Panc1 (cell line): ENCODE results near the gene FXYD3. TPM values are rescaled to one million over a fixed set of nuclear protein-coding genes. Genes with fewer than 3 reads are reported as not detected.

Source experiments
- ATAC-seq: fragments of 200-7000 bp; cut with Tn5 transposase; 2 replicates; pipeline ENCODE4 v1.9.1; 2020; ENCODE audit warnings: mild to moderate bottlenecking, moderate library complexity
- BruUV-seq: library from RNA; stranded (reverse); fragments of 400-500 nt; replicated peaks from 2 replicates; lab custom pipeline; 2021; lab: Mats Ljungman, UMichigan
- CTCF ChIA-PET: fragments of 300-600 bp; sonication (Branson Sonifier 250); formaldehyde crosslinking; loops from one replicate; lab custom pipeline; 2022; ENCODE audit warnings: antibody characterized with exemption; lab: Charles Lee
- POLR2A ChIA-PET: fragments of 300-600 bp; sonication (Branson Sonifier 250); formaldehyde crosslinking; loops from one replicate; lab custom pipeline; 2022; ENCODE audit warnings: antibody characterized with exemption; lab: Charles Lee
- DNase-seq: peaks from one replicate; pipeline ENCODE4 v3.0.0-alpha.2; 2010; ENCODE audit warnings: low read depth, low spot score
- H3K27ac ChIP-seq: 2 replicates; pipeline ENCODE4 v1.5.1; 2011; ENCODE audit warnings: mild to moderate bottlenecking, low read length, inconsistent platforms
- H3K27me3 ChIP-seq: fragments of 200-500 bp; sonication (Bioruptor generic); 2 replicates; pipeline ENCODE4 v1.6.0; 2014; ENCODE audit warnings: low read length, inconsistent platforms; ENCODE audit not compliant: control insufficient read depth, insufficient read depth
- H3K36me3 ChIP-seq: fragments of 200-500 bp; sonication (Bioruptor generic); 2 replicates; pipeline ENCODE4 v1.5.1; 2014; ENCODE audit warnings: inconsistent platforms, mild to moderate bottlenecking, low read length, moderate library complexity; ENCODE audit not compliant: control insufficient read depth, insufficient read depth
- H3K4me1 ChIP-seq: 2 replicates; pipeline ENCODE4 v1.5.1; 2011; ENCODE audit warnings: inconsistent platforms, mild to moderate bottlenecking, low read length, moderate library complexity; ENCODE audit not compliant: control insufficient read depth, insufficient read depth
- H3K4me3 ChIP-seq, 2 experiments: 2 replicates each; pipeline ENCODE4 v1.5.1; 2011 to 2012; ENCODE audit warnings: low read depth in 2 of 2, low read length in 2 of 2, mild to moderate bottlenecking in 2 of 2, inconsistent platforms in 1 of 2, moderate library complexity in 1 of 2
- H3K9me3 ChIP-seq: fragments of 200-500 bp; sonication (Bioruptor generic); 2 replicates; pipeline ENCODE4 v1.5.1; 2014; ENCODE audit warnings: low read depth, mild to moderate bottlenecking, inconsistent platforms, low read length, moderate library complexity; ENCODE audit not compliant: control insufficient read depth, insufficient read depth
- POLR2AphosphoS5 ChIP-seq: IDR thresholded peaks from 2 replicates; pipeline ENCODE4 v1.6.1; 2012; ENCODE audit warnings: mild to moderate bottlenecking, low read depth, low read length, moderate library complexity
- SIN3A ChIP-seq: IDR thresholded peaks from 2 replicates; pipeline ENCODE4 v1.6.1; 2012; ENCODE audit warnings: low read depth, mild to moderate bottlenecking, low read length, moderate library complexity, borderline replicate concordance; ENCODE audit not compliant: insufficient read depth
- TCF7L2 ChIP-seq: IDR thresholded peaks from 2 replicates; pipeline ENCODE4 v1.6.1; 2011; ENCODE audit warnings: mild to moderate bottlenecking, low read depth, low read length, inconsistent platforms
- in situ Hi-C: cut with HindIII; loops from 2 replicates; pipeline ENCODE4 v1.10.0; 2016; ENCODE audit warnings: low sequenced_read_pairs, low pct_unique_long_range_greater_than_20kb
- intact Hi-C: fragments of 100-400 bp; cut with micrococcal nuclease; formaldehyde crosslinking; loops from one replicate; pipeline ENCODE4 v1.10.0; 2022; ENCODE audit not compliant: unreplicated experiment
- total RNA-seq: library from RNA; stranded (reverse); gene quantifications from one replicate; pipeline ENCODE4 v1.2.1, GENCODE V29; 2021; ENCODE audit not compliant: unreplicated experiment
- TF ChIP-seq, protein P1 (sequence below), 2 experiments: IDR thresholded peaks; 2 replicates each; pipeline ENCODE4 v1.6.1; 2011 to 2012; ENCODE audit warnings: low read depth in 2 of 2, control low read depth in 1 of 2, low read length in 1 of 2, mild to moderate bottlenecking in 1 of 2, moderate library complexity in 1 of 2; ENCODE audit not compliant: insufficient read depth in 1 of 2
- TF ChIP-seq, protein P2 (sequence below): fragments of 450-650 bp; IDR thresholded peaks from 2 replicates; pipeline ENCODE4 v1.5.1; 2017; ENCODE audit warnings: mild to moderate bottlenecking

FXYD3 gene
- total RNA-seq, 1 experiment from 2014 or later, result not detected

DNA sequence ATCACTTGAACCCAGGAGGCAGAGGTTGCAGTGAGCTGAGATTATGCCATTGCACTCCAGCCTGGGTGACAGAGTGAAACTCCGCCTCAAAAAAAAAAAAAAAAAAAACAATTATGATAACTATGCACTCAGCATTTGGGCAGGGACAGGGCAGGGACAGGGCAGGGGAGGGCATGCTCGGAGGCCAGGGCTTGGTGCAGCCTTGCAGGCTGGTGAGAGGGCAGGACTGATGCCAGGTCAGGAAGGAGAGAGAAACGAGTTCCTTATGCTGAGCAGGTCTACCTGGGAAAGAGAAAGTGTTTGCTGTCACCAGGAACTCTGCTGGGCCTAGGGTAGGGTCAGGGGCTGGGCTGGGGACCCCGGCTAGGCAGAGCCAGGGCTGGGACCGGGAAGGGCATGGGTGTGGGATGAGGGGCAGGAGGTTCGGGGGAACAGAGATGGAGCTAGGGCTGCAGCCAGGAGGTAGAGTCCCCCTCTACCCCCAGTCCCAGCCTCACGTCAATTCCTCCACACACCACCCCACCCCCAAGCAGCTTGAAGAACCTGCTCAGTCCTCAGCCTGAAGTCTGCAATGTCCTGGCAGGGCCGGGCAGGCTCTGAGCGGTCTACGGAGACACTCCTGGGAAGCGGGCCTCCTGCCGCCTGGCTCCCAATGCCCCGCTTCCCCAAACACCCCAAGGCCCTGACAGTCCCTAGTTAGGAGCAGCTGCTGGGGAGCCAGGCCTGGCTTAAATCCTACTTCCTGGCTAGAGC lies 2.8 kb downstream of the FXYD3 start:
- no peaks in the 10 kb centered on the region for H3K9me3 ChIP-seq
- ChIA-PET CTCF (interaction anchor here (0.7 kb wide), 1 partner anchor 236 kb away, joined by 8 read pairs; no protein-coding TSS in a partner anchor), POLR2A (no interaction called here)
- intact Hi-C loops, result no loop called here
- in situ Hi-C loops, result no loop called here
- TF ChIP-seq SIN3A (no peak), TCF7L2 (no peak), POLR2AphosphoS5 (no peak)
- TF ChIP-seq, protein P1, sequence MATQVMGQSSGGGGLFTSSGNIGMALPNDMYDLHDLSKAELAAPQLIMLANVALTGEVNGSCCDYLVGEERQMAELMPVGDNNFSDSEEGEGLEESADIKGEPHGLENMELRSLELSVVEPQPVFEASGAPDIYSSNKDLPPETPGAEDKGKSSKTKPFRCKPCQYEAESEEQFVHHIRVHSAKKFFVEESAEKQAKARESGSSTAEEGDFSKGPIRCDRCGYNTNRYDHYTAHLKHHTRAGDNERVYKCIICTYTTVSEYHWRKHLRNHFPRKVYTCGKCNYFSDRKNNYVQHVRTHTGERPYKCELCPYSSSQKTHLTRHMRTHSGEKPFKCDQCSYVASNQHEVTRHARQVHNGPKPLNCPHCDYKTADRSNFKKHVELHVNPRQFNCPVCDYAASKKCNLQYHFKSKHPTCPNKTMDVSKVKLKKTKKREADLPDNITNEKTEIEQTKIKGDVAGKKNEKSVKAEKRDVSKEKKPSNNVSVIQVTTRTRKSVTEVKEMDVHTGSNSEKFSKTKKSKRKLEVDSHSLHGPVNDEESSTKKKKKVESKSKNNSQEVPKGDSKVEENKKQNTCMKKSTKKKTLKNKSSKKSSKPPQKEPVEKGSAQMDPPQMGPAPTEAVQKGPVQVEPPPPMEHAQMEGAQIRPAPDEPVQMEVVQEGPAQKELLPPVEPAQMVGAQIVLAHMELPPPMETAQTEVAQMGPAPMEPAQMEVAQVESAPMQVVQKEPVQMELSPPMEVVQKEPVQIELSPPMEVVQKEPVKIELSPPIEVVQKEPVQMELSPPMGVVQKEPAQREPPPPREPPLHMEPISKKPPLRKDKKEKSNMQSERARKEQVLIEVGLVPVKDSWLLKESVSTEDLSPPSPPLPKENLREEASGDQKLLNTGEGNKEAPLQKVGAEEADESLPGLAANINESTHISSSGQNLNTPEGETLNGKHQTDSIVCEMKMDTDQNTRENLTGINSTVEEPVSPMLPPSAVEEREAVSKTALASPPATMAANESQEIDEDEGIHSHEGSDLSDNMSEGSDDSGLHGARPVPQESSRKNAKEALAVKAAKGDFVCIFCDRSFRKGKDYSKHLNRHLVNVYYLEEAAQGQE (IDR thresholded peaks at IDR 0.05; ENCODE audit: insufficient read depth in 1 of 2, low read depth in 2 of 2, low read length in 1 of 2), result no peak
- TF ChIP-seq, protein P2, sequence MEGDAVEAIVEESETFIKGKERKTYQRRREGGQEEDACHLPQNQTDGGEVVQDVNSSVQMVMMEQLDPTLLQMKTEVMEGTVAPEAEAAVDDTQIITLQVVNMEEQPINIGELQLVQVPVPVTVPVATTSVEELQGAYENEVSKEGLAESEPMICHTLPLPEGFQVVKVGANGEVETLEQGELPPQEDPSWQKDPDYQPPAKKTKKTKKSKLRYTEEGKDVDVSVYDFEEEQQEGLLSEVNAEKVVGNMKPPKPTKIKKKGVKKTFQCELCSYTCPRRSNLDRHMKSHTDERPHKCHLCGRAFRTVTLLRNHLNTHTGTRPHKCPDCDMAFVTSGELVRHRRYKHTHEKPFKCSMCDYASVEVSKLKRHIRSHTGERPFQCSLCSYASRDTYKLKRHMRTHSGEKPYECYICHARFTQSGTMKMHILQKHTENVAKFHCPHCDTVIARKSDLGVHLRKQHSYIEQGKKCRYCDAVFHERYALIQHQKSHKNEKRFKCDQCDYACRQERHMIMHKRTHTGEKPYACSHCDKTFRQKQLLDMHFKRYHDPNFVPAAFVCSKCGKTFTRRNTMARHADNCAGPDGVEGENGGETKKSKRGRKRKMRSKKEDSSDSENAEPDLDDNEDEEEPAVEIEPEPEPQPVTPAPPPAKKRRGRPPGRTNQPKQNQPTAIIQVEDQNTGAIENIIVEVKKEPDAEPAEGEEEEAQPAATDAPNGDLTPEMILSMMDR, result no peak
- H3K4me1 ChIP-seq, result no peaks in the 10 kb centered on the region
- no TSS peak for BruUV-seq
- H3K36me3 ChIP-seq, result no peaks in the 10 kb centered on the region
- no peak for ATAC-seq
- no peak for DNase-seq
- H3K4me3 ChIP-seq, result no peak overlapping the region
- H3K27me3 ChIP-seq, result 0 out of 2 replicates have a peak, but pooled peaks cover 2% of the 10 kb centered on the region
- no peak overlapping the region for H3K27ac ChIP-seq

DNA sequence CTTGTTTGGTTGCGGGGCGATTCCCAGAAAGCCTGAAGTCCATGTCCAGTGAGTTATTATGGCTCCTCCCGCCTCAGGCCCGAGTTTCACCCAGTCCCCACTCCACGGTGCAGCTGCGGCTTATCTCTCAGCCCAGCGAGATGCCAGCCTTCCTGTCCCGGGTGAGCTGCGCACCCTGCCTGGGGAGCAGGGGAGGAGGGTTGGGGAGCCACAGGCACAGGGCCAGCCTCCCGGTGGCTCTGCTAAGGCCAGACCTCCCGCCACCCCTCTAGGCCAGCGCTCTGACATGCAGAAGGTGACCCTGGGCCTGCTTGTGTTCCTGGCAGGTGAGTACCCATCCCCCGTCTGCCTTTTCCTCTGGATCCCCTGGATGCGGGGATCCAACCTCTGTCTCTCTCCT lies 3.5 kb downstream of the FXYD3 start:
- no TSS peak for BruUV-seq
- CTCF ChIA-PET, result no interaction called here

More for the DNA sequence above, 3.5 kb downstream of the FXYD3 start:
- Histone ChIP-seq H3K4me1 (peaks cover 3% of the 10 kb centered on the region), H3K4me3 (no peak overlapping the region), H3K27ac (no peak overlapping the region), H3K27me3 (0 out of 2 replicates have a peak, but pooled peaks cover 2% of the 10 kb centered on the region), H3K36me3 (no peaks in the 10 kb centered on the region), H3K9me3 (no peaks in the 10 kb centered on the region)
- POLR2A ChIA-PET, result no interaction called here
- no peak for TF ChIP-seq TCF7L2
- TF ChIP-seq SIN3A, result no peak
- TF ChIP-seq, protein P2, result no peak
- TF ChIP-seq, protein P1 (IDR thresholded peaks at IDR 0.05; ENCODE audit: insufficient read depth in 1 of 2, low read depth in 2 of 2, low read length in 1 of 2), result no peak
- no peak for TF ChIP-seq POLR2AphosphoS5
- DNase-seq (no peak), ATAC-seq (no peak)
- intact Hi-C loops, result no loop called here
- in situ Hi-C loops, result no loop called here
